Measurements from ENCODE around the gene NDUFS7. TPM values are rescaled to one million over a fixed set of nuclear protein-coding genes. Genes with fewer than 3 reads are reported as not detected.

NDUFS7 gene
- total and polyA plus RNA-seq, 8 donors, result 31.6 to 217 (median 117) TPM

DNA sequence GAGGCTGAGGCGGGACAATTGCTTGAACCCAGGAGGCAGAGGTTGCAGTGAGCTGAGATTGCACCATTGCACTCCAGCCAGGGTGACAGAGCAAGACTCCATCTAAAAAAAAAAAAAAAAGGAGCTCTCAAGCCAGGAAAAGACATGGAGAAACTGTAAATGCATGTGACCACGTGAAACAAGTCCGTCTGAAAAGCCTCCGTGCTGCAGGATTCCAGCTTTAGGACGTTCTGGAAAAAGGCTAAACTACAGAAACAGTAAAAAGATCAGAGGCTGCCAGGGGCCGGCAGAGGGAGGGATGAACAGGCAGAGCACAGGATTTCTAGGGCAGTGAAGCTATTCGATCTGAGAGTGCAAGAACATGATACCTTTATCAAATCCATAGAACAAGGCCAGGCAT lies 40.7 kb upstream of the NDUFS7 start:
- WGBS, 5 donors, result 38 to 58% (median 53%) methylated on average over 7 of the region's 7 CpGs
- H3K4me1 ChIP-seq, result no peaks in the 10 kb centered on the region

DNA sequence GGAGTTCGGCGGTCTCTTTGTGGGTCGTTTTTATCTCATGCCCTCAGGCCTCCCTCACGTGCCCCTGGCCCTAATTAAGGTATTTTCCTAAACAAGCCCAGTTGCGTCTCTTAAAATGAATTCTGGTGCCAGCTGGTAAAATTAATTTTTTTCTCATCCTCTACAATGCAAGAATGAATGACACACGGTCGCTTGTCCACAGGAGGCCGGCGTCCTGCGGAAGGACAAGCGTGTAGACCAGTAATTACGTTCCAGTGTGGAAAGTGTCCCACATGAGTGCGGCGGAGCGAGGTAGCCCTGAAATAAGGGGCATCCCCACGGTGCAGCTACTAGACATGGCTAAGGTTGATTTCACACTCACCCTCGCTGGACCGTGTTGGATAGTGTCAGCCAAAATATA lies 34.5 kb upstream of the NDUFS7 start:
- H3K27me3 ChIP-seq, result peaks cover 0 to 4% (median 0%) of the 10 kb centered on the region in 3 donors
- no peak overlapping the region for H3K27ac ChIP-seq
- no peak overlapping the region for H3K4me3 ChIP-seq
- peaks cover 0 to 7% (median 6%) of the 10 kb centered on the region in 4 donors for H3K4me1 ChIP-seq
- WGBS, 5 donors, result 87 to 93% (median 87%) methylated on average over 18 of the region's 18 CpGs
- intact Hi-C loops (cut with DNase I; ENCODE audit: low total_unique reads), result no loop called here
- no peaks in the 10 kb centered on the region for H3K9me3 ChIP-seq
- TF ChIP-seq EP300 (IDR thresholded peaks at IDR 0.05) (no peak), POLR2AphosphoS5 (IDR thresholded peaks at IDR 0.05) (no peak), POLR2A (IDR thresholded peaks at IDR 0.05) (no peak)
- TF ChIP-seq, protein P1, sequence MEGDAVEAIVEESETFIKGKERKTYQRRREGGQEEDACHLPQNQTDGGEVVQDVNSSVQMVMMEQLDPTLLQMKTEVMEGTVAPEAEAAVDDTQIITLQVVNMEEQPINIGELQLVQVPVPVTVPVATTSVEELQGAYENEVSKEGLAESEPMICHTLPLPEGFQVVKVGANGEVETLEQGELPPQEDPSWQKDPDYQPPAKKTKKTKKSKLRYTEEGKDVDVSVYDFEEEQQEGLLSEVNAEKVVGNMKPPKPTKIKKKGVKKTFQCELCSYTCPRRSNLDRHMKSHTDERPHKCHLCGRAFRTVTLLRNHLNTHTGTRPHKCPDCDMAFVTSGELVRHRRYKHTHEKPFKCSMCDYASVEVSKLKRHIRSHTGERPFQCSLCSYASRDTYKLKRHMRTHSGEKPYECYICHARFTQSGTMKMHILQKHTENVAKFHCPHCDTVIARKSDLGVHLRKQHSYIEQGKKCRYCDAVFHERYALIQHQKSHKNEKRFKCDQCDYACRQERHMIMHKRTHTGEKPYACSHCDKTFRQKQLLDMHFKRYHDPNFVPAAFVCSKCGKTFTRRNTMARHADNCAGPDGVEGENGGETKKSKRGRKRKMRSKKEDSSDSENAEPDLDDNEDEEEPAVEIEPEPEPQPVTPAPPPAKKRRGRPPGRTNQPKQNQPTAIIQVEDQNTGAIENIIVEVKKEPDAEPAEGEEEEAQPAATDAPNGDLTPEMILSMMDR (IDR thresholded peaks at IDR 0.05), result no peak
- no peak for DNase-seq
- no peaks in the 10 kb centered on the region for H3K36me3 ChIP-seq

More for the DNA sequence above, 40.7 kb upstream of the NDUFS7 start:
- H3K9me3 ChIP-seq, result no peaks in the 10 kb centered on the region
- no peaks in the 10 kb centered on the region for H3K36me3 ChIP-seq
- TF ChIP-seq POLR2A (IDR thresholded peaks at IDR 0.05) (no peak), POLR2AphosphoS5 (IDR thresholded peaks at IDR 0.05) (no peak), EP300 (IDR thresholded peaks at IDR 0.05) (no peak)
- TF ChIP-seq, protein P1 (IDR thresholded peaks at IDR 0.05), result no peak
- H3K27ac ChIP-seq, result no peak overlapping the region
- peaks cover 0 to 21% (median 0%) of the 10 kb centered on the region in 3 donors for H3K27me3 ChIP-seq
- DNase-seq, result peak in 1 of 2 donors; percentile 46
- H3K4me3 ChIP-seq, result no peak overlapping the region
- intact Hi-C loops (cut with DNase I; ENCODE audit: low total_unique reads), result no loop called here

DNA sequence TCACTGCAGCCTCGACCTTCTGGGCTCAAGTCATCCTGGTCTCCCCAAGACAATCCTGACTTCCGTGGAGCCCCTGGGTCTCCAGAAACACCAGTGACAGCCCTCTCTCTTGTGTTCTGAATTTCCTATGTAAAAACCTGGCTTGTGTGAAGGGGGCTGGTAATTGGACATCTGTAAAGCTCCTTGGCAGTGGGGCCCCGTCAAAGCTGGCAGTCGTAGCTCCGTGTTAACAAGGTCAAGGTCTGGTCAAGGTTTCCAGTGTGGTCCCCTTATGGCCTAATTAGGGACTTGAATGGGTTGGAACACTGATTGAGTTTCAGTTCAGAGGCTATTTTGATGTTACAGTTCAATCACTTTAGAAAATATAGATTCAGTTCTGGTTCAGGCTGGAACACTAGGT lies 32.8 kb upstream of the NDUFS7 start:
- WGBS, 5 donors, result 48 to 78% (median 55%) methylated on average over 5 of the region's 5 CpGs
- H3K27ac ChIP-seq, result no peak overlapping the region
- DNase-seq, result no peak
- H3K9me3 ChIP-seq, result no peaks in the 10 kb centered on the region
- H3K4me1 ChIP-seq, result peaks cover 3 to 17% (median 14%) of the 10 kb centered on the region in 4 donors
- intact Hi-C loops (cut with DNase I; ENCODE audit: low total_unique reads), result no loop called here
- H3K36me3 ChIP-seq, result no peaks in the 10 kb centered on the region
- TF ChIP-seq EP300 (IDR thresholded peaks at IDR 0.05), result no peak
- TF ChIP-seq, protein P1 (IDR thresholded peaks at IDR 0.05), result no peak
- H3K27me3 ChIP-seq, result peaks cover 0 to 4% (median 0%) of the 10 kb centered on the region in 3 donors
- H3K4me3 ChIP-seq, result no peak overlapping the region

DNA sequence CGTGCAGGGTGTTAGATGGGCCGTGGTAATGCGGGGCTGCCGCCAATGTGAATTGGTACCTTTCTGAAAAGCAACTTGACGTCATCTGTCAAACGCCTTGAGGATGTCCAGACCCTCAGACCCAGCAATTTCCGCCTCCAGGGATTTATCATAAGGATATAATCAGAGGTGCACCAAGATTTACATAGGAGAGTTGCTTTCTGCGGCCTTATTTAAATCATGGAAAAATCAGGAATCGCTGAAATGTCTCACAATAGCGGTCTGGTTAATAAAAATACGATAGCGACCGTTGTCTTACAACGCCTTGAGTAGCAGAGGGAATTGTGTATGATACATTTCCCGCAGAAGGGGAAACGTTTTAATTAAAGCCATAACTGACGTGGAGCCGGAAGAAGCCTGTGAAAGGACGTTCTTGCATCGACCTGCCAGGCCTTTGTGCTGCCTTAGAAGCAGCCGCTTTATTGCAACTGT lies 32.3 kb upstream of the NDUFS7 start:
- H3K4me3 ChIP-seq, result no peak overlapping the region
- DNase-seq, result peak in 1 of 2 donors; percentile 66
- intact Hi-C loops (cut with DNase I; ENCODE audit: low total_unique reads), result no loop called here
- H3K9me3 ChIP-seq, result no peaks in the 10 kb centered on the region
- H3K36me3 ChIP-seq, result no peaks in the 10 kb centered on the region
- WGBS, 5 donors, result 81 to 90% (median 90%) methylated on average over 21 of the region's 21 CpGs
- H3K27me3 ChIP-seq, result peaks cover 0 to under 1% (median 0%) of the 10 kb centered on the region in 3 donors
- no peak overlapping the region for H3K27ac ChIP-seq
- no peak for TF ChIP-seq POLR2A (IDR thresholded peaks at IDR 0.05)
- TF ChIP-seq, protein P1 (IDR thresholded peaks at IDR 0.05), result no peak
- no peak for TF ChIP-seq POLR2AphosphoS5 (IDR thresholded peaks at IDR 0.05)
- no peak for TF ChIP-seq EP300 (IDR thresholded peaks at IDR 0.05)
- peaks cover 8 to 22% (median 20%) of the 10 kb centered on the region in 4 donors for H3K4me1 ChIP-seq

Data from stomach (tissue), 9 donors.